Measurements from ENCODE around the gene KRTAP4-1. TPM values are rescaled to one million over a fixed set of nuclear protein-coding genes. Genes with fewer than 3 reads are reported as not detected.

KRTAP4-1 gene
- total and polyA plus RNA-seq, 2 donors (not counting 3 experiments of a cell fraction or from before 2014, with no cell fraction given), result not detected

DNA sequence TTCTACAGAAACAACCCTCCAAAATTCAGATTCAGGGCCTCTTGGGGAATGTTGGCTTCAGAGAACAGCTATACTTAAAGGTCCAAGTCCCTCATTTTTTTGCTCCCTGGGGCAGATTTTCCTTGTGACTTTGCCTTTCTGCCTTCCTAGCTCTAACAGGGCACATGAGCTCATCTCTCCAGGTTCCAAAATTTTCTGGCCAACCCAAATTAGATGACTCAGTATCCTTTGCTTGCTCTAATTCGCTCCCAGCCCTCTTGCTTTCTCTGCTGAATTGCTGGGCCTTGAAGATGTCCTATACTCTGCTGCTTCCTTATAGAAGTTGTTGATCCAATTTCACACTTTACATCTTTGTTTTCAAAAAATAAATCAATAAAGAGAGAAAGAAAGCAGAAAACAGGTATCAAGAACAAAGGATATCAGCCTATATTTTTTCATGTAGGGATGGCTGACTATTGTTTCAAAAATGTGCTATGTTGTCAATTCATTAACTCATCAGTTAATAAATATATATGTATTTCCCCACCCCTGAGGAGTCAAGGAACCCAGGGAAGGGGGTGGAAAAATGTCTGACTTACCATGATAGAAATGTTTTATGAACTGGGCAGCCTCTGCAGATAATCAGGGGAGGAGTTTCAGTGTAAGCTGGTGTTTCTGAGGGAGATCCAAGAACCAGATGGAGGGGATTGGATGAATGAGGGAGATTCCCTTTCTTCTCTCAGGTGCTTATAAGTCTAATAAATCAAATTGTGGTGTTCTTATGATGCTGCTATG is 5.7 kb downstream of the KRTAP4-1 start:
- ChIA-PET POLR2A (no interaction called here), CTCF (interaction anchor here (1.0 kb wide), 1 partner anchor 322 kb away, joined by 3 read pairs; no protein-coding TSS in a partner anchor)
- FAIRE-seq, result no peak
- Histone ChIP-seq H3K9me3 (replicated peaks; ENCODE audit: control insufficient read depth, insufficient read depth, low read length) (no peaks in the 10 kb centered on the region), H3K9me1 (replicated peaks; ENCODE audit: control insufficient read depth, extremely low read depth, insufficient read depth, low read length) (no peaks in the 10 kb centered on the region), H3K79me2 (ENCODE audit: control insufficient read depth, insufficient read depth, low read length) (no peaks in the 10 kb centered on the region), H3K27me3 (ENCODE audit: control insufficient read depth in 2 of 2, insufficient read depth in 2 of 2, low read length in 2 of 2) (no peaks in the 10 kb centered on the region), H3K36me3 (ENCODE audit: control insufficient read depth in 2 of 2, extremely low read depth in 1 of 2, insufficient read depth in 2 of 2, low read length in 2 of 2) (no peaks in the 10 kb centered on the region), H3K4me2 (ENCODE audit: insufficient read depth, low read length) (no peak overlapping the region), H3K27ac (ENCODE audit: insufficient read depth, low read depth, low read length) (no peak overlapping the region), H3K4me1 (ENCODE audit: control insufficient read depth, extremely low read depth, insufficient read depth, low read length) (no peaks in the 10 kb centered on the region), H3K9ac (replicated peaks; ENCODE audit: extremely low read depth, insufficient read depth, low read length) (no peak overlapping the region), H3K4me3 (replicated peaks in 1 of 3; ENCODE audit: insufficient read depth in 1 of 3, low read depth in 1 of 3, low read length in 3 of 3) (no peak overlapping the region), H4K20me1 (replicated peaks; ENCODE audit: control insufficient read depth, extremely low read depth, insufficient read depth, low read length) (no peaks in the 10 kb centered on the region), H2AFZ (ENCODE audit: low read depth, low read length) (no peak overlapping the region)
- intact Hi-C loops (cut with micrococcal nuclease), result no loop called here
- no TSS peak for BruUV-seq (replicated peaks)
- DNase-seq (ENCODE audit: low read depth, low spot score), result no peak
- dilution Hi-C loops (cut with MboI; ENCODE audit: extremely low pct_ligation_motif_present, low sequenced_read_pairs), result no loop called here
- no peak for TF ChIP-seq EZH2 (IDR thresholded peaks at IDR 0.05; ENCODE audit: borderline replicate concordance, low read depth, low read length, severe bottlenecking)
- no peak for TF ChIP-seq POLR2AphosphoS5 (IDR thresholded peaks at IDR 0.05; ENCODE audit: insufficient read depth, low read depth, low read length)
- TF ChIP-seq POLR2A (IDR thresholded peaks at IDR 0.05; ENCODE audit: low read depth, low read length), result no peak
- TF ChIP-seq, protein P1, sequence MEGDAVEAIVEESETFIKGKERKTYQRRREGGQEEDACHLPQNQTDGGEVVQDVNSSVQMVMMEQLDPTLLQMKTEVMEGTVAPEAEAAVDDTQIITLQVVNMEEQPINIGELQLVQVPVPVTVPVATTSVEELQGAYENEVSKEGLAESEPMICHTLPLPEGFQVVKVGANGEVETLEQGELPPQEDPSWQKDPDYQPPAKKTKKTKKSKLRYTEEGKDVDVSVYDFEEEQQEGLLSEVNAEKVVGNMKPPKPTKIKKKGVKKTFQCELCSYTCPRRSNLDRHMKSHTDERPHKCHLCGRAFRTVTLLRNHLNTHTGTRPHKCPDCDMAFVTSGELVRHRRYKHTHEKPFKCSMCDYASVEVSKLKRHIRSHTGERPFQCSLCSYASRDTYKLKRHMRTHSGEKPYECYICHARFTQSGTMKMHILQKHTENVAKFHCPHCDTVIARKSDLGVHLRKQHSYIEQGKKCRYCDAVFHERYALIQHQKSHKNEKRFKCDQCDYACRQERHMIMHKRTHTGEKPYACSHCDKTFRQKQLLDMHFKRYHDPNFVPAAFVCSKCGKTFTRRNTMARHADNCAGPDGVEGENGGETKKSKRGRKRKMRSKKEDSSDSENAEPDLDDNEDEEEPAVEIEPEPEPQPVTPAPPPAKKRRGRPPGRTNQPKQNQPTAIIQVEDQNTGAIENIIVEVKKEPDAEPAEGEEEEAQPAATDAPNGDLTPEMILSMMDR (IDR thresholded peaks at IDR 0.05; ENCODE audit: extremely low read depth in 1 of 2, insufficient read depth in 1 of 2, low read depth in 1 of 2, low read length in 2 of 2), result no peak
- no peak for TF ChIP-seq FOS (IDR thresholded peaks at IDR 0.05; ENCODE audit: borderline replicate concordance, insufficient read depth, low read length)
- TF ChIP-seq MAX (IDR thresholded peaks at IDR 0.05; ENCODE audit: insufficient read depth, insufficient read length), result no peak
- TF ChIP-seq GATA2 (IDR thresholded peaks at IDR 0.05; ENCODE audit: insufficient read depth, insufficient read length, low read depth, low read length), result no peak
- TF ChIP-seq JUN (IDR thresholded peaks at IDR 0.05; ENCODE audit: borderline replicate concordance, insufficient read depth, insufficient read length, low read depth), result no peak
- TF ChIP-seq MYC (IDR thresholded peaks at IDR 0.05; ENCODE audit: low read depth, low read length), result no peak
